Stomach smooth muscle (tissue), 2 donors: ENCODE results near the gene SCO2.

ENCODE experiments used
- H3K27ac ChIP-seq: one replicate; pipeline ENCODE4 v1.7.0; 2013; ENCODE audit warnings: mild to moderate bottlenecking, low read length, inconsistent platforms
- H3K27me3 ChIP-seq, 2 donors: one replicate each; pipeline ENCODE4 v1.7.0; 2013; ENCODE audit warnings: low read length in 2 of 2; ENCODE audit not compliant: insufficient read depth in 2 of 2, control insufficient read depth in 1 of 2
- H3K36me3 ChIP-seq, 2 donors: one replicate each; pipeline ENCODE4 v1.7.0; 2013; ENCODE audit warnings: low read length in 2 of 2; ENCODE audit not compliant: control insufficient read depth in 2 of 2, insufficient read depth in 2 of 2
- H3K4me1 ChIP-seq: one replicate; pipeline ENCODE4 v1.7.0; 2013; ENCODE audit warnings: low read length; ENCODE audit not compliant: control insufficient read depth, insufficient read depth
- H3K4me3 ChIP-seq, 2 donors: one replicate each; pipeline ENCODE4 v1.7.0; 2013; ENCODE audit warnings: low read length in 2 of 2
- H3K9ac ChIP-seq, 2 donors: one replicate each; pipeline ENCODE4 v1.7.0; 2013; ENCODE audit warnings: low read length in 2 of 2, mild to moderate bottlenecking in 1 of 2
- H3K9me3 ChIP-seq, 2 donors: one replicate each; pipeline ENCODE4 v1.7.0; 2013; ENCODE audit warnings: low read length in 2 of 2; ENCODE audit not compliant: control insufficient read depth in 2 of 2
- donor health status: healthy.
- donor health status: Pancreatic carcinoma.

The SCO2 gene

GRCh38 chr22:50505276-50505775 is 20.1 kb downstream of the SCO2 start:
- Histone ChIP-seq H3K9me3 (no peaks in the 10 kb centered on the region), H3K9ac (no peak overlapping the region), H3K4me1 (peaks cover 26% of the 10 kb centered on the region), H3K36me3 (peaks cover 14 to 22% of the 10 kb centered on the region in 2 donors), H3K27me3 (no peaks in the 10 kb centered on the region), H3K4me3 (no peak overlapping the region), H3K27ac (no peak overlapping the region)

GRCh38 chr22:50504369-50505211 is 20.8 kb downstream of the SCO2 start:
- no peak overlapping the region for H3K27ac ChIP-seq

DNA sequence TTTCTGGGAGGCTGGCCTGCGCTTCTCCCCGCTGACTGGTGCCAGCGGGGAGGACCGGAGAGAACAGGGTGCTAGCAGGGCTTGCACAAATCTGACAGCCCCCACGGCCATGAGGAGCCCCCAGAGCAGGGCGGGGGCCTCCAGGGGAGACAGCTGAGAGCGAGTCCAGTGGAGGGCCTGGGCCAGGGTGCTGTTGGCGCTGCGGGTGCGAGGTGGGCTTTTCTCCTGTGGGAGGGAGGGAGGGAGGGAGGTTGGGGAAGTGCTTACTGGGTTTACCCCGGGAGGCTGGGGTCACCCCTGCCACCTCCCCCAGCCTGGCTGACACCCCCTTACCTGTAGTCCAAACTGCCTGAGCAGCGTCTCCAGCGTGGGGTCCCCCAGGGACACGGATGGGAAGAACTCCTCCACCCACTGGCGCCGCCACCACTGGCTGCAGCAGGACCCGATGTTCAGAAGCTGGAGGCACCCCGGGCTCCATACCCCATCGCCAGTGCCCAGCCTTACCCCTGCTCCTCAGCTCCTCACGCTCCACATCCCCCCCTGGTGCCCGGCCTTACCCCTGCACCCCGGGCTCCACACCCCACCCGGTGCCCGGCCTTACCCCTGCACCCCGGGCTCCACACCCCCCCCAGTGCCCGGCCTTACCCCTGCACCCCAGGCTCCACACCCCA is 21.8 kb downstream of the SCO2 start:
- Histone ChIP-seq H3K27me3 (no peaks in the 10 kb centered on the region), H3K9ac (no peak overlapping the region), H3K27ac (no peak overlapping the region), H3K36me3 (peaks cover 14 to 22% of the 10 kb centered on the region in 2 donors), H3K4me3 (no peak overlapping the region), H3K9me3 (no peaks in the 10 kb centered on the region), H3K4me1 (peaks cover 18% of the 10 kb centered on the region)

More at GRCh38 chr22:50504369-50505211, 20.8 kb downstream of the SCO2 start:
- Histone ChIP-seq H3K36me3 (peaks cover 14 to 22% of the 10 kb centered on the region in 2 donors), H3K4me3 (no peak overlapping the region), H3K27me3 (no peaks in the 10 kb centered on the region), H3K9me3 (no peaks in the 10 kb centered on the region), H3K9ac (no peak overlapping the region), H3K4me1 (peaks cover 26% of the 10 kb centered on the region)

GRCh38 chr22:50502628-50503474 is 22.5 kb downstream of the SCO2 start:
- Histone ChIP-seq H3K36me3 (peaks cover 14 to 22% of the 10 kb centered on the region in 2 donors), H3K4me3 (no peak overlapping the region), H3K9ac (no peak overlapping the region), H3K4me1 (peaks cover 18% of the 10 kb centered on the region), H3K27ac (no peak overlapping the region), H3K27me3 (no peaks in the 10 kb centered on the region), H3K9me3 (no peaks in the 10 kb centered on the region)

GRCh38 chr22:50502096-50502495 is 23.3 kb downstream of the SCO2 start:
- H3K27ac ChIP-seq = no peak overlapping the region
- H3K9me3 ChIP-seq = no peaks in the 10 kb centered on the region
- H3K4me3 ChIP-seq = no peak overlapping the region
- H3K27me3 ChIP-seq = no peaks in the 10 kb centered on the region
- H3K4me1 ChIP-seq = peaks cover 17% of the 10 kb centered on the region
- H3K36me3 ChIP-seq = peaks cover 14 to 22% of the 10 kb centered on the region in 2 donors
- no peak overlapping the region for H3K9ac ChIP-seq

GRCh38 chr22:50500452-50500851 is 24.9 kb downstream of the SCO2 start:
- H3K36me3 ChIP-seq = peaks cover 8 to 18% of the 10 kb centered on the region in 2 donors
- no peak overlapping the region for H3K27ac ChIP-seq
- no peaks in the 10 kb centered on the region for H3K27me3 ChIP-seq
- no peaks in the 10 kb centered on the region for H3K9me3 ChIP-seq
- no peak overlapping the region for H3K9ac ChIP-seq
- peaks cover 4% of the 10 kb centered on the region for H3K4me1 ChIP-seq
- H3K4me3 ChIP-seq = no peak overlapping the region

DNA sequence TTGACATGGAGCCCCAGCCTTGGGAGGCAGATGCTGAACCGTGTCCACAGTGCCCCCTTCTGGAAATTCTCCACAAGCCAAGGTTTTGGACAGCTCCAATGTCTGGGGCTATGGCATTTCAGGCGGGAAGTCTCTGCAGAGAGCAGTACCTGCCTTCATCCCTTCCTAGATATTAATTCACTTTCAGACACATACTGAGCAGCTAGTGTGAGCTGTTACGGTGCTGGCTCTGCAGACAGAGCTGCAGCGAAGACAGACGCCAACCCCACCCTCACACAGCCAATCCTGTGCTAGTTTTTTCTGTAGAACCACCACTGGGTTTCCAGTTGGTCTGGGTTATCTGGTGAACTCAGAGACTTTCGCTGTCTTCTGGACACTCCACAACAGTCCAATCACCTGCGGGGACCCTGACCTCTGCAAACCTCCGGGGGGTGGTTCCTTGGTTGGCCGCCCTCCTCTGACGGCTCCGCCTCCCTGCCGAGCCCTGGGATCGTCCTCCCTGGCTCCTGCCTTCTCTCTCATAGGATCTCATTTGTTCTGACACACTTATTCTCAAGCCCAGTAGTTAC is 27.0 kb downstream of the SCO2 start:
- Histone ChIP-seq H3K4me3 (no peak overlapping the region), H3K27ac (no peak overlapping the region)

GRCh38 chr22:50497093-50497492 is 28.3 kb downstream of the SCO2 start:
- no peaks in the 10 kb centered on the region for H3K9me3 ChIP-seq
- H3K4me3 ChIP-seq = no peak overlapping the region
- no peaks in the 10 kb centered on the region for H3K4me1 ChIP-seq
- no peak overlapping the region for H3K9ac ChIP-seq
- H3K27ac ChIP-seq = no peak overlapping the region
- H3K27me3 ChIP-seq = no peaks in the 10 kb centered on the region
- H3K36me3 ChIP-seq = no peaks in the 10 kb centered on the region

More for the DNA sequence above, 27.0 kb downstream of the SCO2 start:
- H3K4me1 ChIP-seq = no peaks in the 10 kb centered on the region
- H3K36me3 ChIP-seq = peaks cover 2 to 12% of the 10 kb centered on the region in 2 donors
- H3K9ac ChIP-seq = no peak overlapping the region
- H3K27me3 ChIP-seq = no peaks in the 10 kb centered on the region
- no peaks in the 10 kb centered on the region for H3K9me3 ChIP-seq

DNA sequence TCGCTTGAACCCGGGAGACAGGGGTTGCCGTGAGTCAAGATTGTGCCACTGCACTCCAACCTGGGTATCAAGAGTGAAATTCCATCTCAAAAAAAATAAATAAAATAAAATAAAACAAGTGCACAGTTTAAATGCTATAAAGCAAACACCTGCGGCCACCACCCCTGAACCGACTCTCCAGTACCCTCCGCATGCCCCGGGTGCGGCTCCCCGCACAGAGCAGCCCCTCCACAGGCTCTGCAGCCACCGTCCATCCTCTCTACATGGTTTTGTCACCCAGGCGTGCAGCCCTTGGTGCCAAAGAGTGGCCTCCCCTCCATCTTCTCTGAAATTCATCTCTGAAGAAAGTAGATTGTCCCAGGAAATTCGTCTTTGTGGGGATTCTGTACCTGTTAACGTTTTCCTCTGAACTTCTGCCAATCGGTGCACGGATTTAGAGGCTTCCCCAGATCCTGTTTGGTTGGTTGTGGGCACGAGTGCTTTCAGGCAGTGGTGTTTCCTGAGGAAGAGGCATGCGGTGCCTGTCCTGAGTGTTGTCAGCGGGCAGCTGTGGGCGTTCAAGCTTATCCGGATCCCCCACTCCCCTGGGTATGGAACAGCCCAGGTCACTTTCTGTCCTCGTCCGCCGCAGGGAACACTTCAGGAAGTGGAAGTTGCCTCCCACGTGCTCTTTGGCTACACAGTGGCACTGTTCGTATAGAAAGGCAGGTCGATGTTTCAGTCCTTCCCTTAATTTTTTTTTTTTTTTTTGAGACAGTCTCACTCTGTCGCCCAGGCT is 34.7 kb downstream of the SCO2 start:
- H3K9ac ChIP-seq = no peak overlapping the region
- H3K27me3 ChIP-seq = peaks cover 5 to 9% of the 10 kb centered on the region in 2 donors
- H3K36me3 ChIP-seq = no peaks in the 10 kb centered on the region
- H3K4me1 ChIP-seq = no peaks in the 10 kb centered on the region
- H3K9me3 ChIP-seq = no peaks in the 10 kb centered on the region
- no peak overlapping the region for H3K4me3 ChIP-seq
- no peak overlapping the region for H3K27ac ChIP-seq
